Measurements from ENCODE around the gene CCDC9B.

DNA sequence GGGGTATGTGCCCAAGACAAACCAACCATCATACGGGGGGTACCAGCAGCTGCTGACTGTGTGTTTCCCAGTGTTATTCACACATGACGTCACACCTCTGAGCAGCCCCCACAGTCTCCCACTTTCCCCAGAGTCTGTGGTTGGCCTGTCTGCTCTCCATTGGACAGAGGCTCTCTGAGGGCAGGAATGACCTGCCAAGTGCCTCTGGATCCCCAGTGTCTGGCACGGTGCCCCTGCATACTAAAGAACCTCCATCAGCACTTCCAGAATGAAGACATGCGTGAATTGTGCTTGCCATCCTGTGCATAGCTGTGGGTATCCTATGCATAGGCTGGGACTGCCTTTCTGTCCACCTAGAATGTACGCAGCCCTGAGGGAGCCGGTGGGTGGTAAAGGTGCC is 3.5 kb upstream of the CCDC9B start:
- TF ChIP-seq, protein P1, sequence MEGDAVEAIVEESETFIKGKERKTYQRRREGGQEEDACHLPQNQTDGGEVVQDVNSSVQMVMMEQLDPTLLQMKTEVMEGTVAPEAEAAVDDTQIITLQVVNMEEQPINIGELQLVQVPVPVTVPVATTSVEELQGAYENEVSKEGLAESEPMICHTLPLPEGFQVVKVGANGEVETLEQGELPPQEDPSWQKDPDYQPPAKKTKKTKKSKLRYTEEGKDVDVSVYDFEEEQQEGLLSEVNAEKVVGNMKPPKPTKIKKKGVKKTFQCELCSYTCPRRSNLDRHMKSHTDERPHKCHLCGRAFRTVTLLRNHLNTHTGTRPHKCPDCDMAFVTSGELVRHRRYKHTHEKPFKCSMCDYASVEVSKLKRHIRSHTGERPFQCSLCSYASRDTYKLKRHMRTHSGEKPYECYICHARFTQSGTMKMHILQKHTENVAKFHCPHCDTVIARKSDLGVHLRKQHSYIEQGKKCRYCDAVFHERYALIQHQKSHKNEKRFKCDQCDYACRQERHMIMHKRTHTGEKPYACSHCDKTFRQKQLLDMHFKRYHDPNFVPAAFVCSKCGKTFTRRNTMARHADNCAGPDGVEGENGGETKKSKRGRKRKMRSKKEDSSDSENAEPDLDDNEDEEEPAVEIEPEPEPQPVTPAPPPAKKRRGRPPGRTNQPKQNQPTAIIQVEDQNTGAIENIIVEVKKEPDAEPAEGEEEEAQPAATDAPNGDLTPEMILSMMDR (IDR thresholded peaks at IDR 0.05), result no peak
- TF ChIP-seq EP300 (IDR thresholded peaks at IDR 0.05) (no peak), POLR2AphosphoS5 (IDR thresholded peaks at IDR 0.05) (no peak)

Data from upper lobe of left lung (tissue), 4 donors.